HG02970 (cell line): Measurements from ENCODE around the gene P2RY6.

ENCODE experiments used
- ATAC-seq: cut with Tn5 transposase; IDR thresholded peaks from one replicate; pipeline ENCODE4 v1.9.1; 2021; ENCODE audit warnings: mild to moderate bottlenecking, moderate library complexity, moderate number of reproducible peaks; ENCODE audit not compliant: unreplicated experiment, low FRiP score

The P2RY6 gene

GRCh38 chr11:73327812-73328364, 55.8 kb downstream of the P2RY6 start:
- no peak for ATAC-seq

DNA sequence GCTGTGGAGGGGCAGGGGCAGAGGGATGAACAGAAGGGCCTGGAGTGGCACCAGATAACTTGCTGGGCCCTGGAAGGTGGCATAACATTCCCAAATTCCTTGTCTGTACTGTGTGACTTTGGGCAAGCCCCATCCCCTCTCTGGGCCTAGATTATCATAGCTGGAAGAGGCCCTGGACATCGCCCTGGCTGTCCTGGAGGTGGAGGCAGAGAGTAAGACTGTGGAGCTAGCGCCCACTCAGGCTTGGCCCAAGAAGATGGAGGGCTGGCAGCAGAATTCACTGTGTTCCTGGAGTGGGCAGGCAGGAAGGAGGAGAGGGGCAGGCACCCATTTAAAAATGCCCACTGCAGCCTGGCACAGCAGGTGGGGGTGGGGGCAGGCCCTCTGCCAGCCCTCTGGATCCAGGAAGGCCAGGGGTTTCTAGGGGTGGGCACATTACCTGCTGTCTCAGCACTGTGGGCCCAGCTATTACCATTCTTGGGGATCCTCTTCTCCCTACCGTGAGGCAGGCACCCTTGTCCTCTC, 58.5 kb downstream of the P2RY6 start:
- ATAC-seq = no peak

DNA sequence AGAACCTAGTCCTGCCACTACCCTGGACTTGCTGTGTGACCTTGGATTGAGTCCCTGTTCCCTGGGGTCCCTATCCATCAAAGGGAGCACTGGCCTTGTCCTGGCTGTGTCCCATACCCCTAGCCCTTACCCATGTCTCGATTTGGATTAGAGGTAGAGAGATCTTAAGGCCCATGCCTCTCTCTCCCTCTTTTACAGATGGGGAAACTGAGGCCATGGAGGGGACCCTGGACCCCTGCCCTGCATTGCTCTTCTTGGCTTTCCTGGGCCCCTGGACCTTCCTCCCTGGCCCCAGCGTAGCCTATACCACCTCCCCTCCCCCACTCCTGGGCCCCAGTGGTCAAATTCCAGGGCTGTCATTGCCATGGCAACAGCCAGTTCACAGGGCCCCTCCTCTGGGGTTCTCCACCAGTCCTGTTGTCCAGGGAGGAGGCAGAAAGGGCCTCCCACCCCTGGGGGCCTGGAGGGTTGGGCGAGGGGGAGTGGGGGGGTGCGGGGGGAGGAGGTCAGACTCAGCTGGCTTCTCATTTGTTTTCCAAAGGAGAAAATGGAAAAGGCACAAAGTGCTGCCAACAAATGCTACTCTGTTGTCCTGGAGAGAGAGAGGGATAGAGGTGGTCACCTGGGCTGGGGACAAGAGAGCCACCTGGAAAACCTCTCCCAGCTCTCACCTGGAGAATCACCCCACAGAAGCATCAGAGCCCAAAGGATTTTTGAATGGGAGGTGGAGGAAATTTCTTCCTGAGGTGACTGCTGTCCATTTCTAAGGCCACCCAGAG, 59.2 kb downstream of the P2RY6 start:
- ATAC-seq = no peak

- ATAC-seq = no peak
Observed at GRCh38 chr11:73333173-73333572, 61.0 kb downstream of the P2RY6 start.

DNA sequence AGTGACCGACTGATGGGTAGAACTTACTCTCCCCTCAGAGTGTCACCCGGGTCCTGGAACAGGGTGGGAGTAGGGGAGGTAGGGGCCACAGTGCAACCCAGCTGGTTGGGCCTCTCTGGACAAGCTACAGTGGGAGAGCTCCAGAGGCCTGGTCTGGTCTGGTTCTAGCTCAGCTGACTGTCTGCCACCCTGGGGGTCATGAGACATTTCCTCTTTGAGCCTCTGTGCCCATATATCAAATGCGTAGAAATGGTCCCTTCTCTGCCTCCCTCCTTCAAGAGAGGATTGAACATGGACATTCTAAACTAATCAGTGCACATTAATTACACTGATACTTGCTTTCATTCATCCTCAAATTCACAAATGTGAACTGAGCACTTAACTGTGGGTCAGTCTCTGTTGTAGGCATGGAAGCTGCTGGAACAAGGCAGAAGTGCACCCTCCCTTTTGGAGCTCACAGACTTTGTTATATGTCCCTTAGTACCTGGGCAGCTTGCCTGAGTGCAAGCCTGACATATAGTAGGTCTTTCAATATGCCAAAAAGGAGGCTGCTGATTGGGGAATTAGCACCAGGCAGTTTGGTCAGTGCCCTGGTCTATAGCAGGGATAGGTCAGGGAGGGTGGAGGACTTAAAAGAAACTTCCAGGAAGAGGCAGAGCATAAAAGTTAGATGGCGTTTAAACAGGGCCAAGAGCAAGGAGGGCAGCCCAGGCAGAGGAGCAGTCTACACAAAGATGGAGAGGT, 61.7 kb downstream of the P2RY6 start:
- no peak for ATAC-seq

DNA sequence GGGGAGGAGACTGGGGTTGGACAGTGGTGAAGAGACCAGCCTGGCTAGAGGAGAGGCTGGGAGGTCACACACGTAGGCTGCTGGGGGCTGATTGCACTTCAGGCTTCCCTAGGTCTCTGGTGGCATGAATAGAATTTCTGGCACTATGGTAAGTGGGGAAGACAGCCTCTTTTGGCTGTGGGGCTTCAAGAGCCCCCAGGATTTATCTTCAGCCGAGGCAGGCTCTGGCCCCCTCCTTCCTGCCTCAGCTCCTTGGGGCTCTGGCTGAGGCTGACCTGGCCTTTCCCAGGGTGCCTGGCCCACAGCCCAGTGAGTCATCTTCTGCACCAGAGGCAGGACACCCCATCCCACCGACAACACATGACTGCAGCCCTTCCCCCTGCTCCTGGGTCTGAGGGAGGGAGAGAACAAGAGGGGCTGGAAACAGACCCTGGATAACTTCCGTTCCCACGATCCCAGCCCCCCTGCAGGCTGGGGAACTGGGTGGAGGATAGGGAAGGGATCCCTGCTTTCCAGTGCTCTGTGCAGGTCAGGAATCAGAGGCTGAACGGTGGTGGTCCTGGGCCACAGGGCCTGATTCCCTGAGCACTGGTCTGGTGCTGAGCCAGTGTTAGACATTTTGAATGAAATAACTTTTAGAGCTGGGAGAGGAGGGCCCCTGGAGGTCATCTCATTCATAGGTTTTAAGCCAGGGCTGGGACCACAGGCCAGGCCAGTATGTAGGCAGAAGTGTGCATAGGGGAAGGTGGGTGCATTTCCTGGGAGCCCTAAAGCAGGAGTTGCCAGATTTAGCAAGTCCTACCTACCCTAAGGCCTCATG, 62.5 kb downstream of the P2RY6 start:
- ATAC-seq = no peak

GRCh38 chr11:73335204-73335923, 63.2 kb downstream of the P2RY6 start:
- ATAC-seq = no peak

DNA sequence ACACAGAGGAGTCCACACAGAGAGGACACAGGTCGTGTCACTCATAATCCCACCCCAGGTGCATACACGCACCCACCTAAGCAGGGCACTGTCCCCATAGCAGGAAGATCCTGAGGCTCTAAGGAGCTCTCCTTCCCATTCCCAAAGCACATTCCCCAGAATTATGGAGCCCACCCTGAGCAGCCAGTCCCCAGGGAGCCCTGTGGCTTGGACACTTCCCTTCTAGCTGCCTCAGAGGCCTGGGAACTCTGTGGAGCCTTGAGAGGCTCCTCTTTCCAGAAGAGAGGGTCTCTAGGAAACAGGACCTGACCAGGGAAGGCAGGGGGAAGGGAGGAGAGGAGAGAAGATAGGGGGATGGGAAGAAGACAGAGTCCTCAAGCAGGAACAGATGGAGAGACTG, 65.7 kb downstream of the P2RY6 start:
- no peak for ATAC-seq

DNA sequence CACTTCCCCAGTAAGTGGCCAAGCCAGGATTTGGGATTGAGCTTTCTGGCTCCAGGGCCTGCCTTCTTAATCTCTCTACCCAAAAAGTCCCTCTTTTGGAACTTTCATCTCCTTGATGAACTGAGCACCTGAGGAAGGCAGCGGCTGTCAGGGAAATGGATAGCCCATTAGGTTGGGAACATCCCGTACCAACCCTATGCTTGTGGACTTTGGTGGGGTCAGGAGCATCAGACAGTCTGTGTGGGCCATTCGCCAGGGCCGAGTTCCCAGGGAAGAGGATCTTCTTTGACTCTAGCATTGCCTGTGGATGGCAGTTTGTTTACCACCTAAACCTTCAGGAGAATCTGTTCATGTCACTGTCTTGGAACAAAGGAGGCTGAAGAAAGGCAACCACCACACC, 66.1 kb downstream of the P2RY6 start:
- ATAC-seq = no peak

DNA sequence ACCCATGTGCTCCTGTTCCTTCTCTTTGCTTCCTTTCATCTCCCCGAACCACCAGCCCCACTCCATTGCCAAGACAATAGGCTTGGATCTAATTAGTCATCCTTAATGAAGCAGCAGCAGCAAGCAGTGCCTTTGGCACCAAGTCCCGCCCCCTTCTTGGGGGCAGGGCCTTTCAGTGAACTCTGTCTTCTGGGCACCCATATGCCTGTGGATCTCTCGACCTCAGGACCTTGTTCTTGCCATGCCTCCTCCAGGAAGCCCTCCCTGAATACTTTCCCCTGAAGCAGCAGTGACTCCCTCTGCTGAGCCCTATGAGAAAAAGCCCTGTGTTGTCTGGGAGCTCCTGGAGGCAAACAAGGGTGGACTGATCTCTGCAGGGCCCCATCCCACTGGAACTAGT, 68.0 kb downstream of the P2RY6 start:
- ATAC-seq = no peak

GRCh38 chr11:73342633-73343032, 70.5 kb downstream of the P2RY6 start:
- no peak for ATAC-seq

DNA sequence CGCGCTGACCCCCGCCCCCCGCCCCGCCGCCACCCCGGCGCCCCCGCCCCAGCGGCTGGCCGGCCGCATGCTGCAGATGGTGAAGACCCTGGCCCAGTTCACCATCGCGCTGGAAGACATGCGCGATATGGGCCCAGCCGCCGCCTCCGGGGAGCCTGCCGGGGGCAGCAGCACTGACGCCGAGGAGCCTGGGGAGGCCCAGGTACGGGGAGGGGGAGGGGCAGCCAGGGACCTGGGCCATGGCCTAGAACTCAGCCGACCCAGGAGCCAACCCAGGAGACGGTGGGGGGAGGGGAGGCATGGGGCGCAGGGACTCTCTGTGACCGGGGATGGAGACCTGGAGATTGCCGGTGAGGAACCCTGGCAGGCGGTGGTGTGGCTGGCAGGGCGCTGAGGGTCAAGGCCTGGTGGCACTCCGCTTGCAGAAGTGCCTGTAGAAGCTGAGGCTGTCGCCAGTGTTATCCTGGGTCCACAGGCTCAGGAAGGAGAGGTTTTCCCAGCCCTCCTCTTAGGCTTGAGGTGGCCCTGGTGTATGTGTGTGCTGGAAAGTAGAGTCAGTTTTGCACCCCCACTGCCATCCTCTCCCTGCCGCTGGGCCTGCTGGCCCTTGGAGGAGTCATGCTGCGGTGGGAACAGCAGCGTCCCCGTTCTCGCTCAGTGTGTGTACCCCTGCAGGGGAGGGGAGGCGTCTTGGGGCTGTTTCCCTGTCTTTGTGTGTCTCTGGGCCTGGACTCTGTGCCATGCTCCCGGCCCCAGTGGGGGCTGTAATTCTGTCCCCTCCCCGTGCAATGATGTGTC, 71.1 kb downstream of the P2RY6 start:
- ATAC-seq = no peak

GRCh38 chr11:73344191-73344607, 72.1 kb downstream of the P2RY6 start:
- ATAC-seq = no peak

GRCh38 chr11:73345481-73346160, 73.5 kb downstream of the P2RY6 start:
- no peak for ATAC-seq

DNA sequence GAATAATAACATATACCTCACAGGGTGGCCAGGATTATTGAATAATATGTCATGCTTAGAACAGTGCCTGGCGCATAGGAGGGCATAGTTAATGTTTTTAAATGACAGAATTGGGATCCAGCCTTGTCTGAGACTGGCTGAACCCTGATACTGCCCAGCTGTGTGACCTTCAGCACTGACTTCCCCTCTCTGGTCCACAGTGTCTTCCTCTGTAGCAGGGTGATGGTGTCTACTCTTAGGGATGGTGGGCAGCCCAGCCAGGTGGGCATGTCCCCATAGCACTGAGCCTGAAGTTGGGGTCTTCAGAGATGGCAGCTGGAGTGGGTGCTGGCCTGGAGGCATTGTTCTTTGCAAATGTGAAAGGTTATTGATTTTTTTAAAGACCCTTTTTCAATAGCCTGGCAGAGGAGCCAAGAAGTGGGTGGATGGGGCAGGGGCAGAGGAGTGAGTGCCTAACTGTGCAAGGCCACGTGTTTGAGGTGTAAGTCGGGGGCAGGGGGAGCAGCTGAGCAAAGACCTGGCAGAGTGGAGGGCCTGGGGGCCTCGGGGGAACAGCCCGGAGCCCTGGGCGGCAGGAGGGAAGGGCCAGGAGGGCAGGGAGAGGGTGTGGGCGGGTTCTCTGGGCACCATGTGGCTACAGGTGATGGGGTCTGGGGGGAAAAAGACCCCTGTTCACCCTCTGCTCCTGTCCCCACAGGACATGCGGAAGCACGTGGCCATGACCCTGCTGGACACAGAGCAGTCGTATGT, 74.2 kb downstream of the P2RY6 start:
- ATAC-seq = no peak

GRCh38 chr11:73347067-73347466, 74.9 kb downstream of the P2RY6 start:
- no peak for ATAC-seq
